ENCODE measurements around the gene NOTCH2. TPM values are rescaled to one million over a fixed set of nuclear protein-coding genes. Genes with fewer than 3 reads are reported as not detected.

NOTCH2 gene
- total and polyA plus RNA-seq, 12 donors, result 5.4 to 138 (median 71.5) TPM

DNA sequence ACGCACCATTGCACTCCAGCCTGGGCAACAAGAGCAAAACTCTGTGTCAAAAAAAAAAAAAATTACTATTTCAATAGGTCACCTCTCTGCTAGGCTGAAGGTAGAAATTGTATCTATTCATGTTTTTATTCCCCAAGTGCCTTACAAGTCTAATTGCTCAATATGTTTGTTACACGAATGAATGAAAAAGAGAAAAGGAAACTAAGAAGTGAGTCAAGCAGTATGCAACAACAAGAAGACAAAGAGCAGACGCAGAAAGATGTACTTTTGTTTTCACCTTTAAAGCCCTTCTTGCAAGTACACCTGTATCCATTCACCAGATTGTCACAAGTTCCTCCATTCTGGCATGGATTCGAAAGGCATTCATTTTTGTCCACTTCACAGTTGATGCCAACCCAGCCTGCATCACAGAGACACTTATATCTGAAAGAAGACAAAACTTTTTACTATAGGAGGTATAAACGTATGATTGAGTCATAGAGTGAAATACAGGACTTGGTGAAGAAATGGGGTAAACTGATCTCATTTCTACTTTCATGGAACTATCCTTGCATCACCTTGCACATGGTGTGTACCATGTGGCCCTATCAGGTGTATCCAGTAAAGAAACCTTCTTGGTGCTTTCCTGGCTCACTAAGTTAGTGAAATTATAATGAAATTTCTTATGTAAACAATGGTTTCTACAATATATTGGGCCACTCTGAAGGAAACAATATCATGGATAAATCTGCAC, 116.0 kb downstream of the NOTCH2 start:
- 88 to 90% (median 89%) methylated on average over 5 of the region's 5 CpGs for WGBS, 4 donors
- DNase-seq, result no peak
- H3K27ac ChIP-seq, result no peak overlapping the region
- H3K4me3 ChIP-seq, result no peak overlapping the region
- H3K9me3 ChIP-seq (replicated peaks in 1 of 3), result no peaks in the 10 kb centered on the region
- no peaks in the 10 kb centered on the region for H3K27me3 ChIP-seq
- H3K4me1 ChIP-seq (replicated peaks in 1 of 2), result no peaks in the 10 kb centered on the region
- intact Hi-C loops (cut with DNase I), result no loop called here
- TF ChIP-seq, protein P1, sequence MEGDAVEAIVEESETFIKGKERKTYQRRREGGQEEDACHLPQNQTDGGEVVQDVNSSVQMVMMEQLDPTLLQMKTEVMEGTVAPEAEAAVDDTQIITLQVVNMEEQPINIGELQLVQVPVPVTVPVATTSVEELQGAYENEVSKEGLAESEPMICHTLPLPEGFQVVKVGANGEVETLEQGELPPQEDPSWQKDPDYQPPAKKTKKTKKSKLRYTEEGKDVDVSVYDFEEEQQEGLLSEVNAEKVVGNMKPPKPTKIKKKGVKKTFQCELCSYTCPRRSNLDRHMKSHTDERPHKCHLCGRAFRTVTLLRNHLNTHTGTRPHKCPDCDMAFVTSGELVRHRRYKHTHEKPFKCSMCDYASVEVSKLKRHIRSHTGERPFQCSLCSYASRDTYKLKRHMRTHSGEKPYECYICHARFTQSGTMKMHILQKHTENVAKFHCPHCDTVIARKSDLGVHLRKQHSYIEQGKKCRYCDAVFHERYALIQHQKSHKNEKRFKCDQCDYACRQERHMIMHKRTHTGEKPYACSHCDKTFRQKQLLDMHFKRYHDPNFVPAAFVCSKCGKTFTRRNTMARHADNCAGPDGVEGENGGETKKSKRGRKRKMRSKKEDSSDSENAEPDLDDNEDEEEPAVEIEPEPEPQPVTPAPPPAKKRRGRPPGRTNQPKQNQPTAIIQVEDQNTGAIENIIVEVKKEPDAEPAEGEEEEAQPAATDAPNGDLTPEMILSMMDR (IDR thresholded peaks at IDR 0.05), result no peak
- TF ChIP-seq POLR2A (IDR thresholded peaks at IDR 0.05), result no peak
- H3K36me3 ChIP-seq (replicated peaks in 1 of 2), result peaks cover 0 to 51% of the 10 kb centered on the region in 2 donors

DNA sequence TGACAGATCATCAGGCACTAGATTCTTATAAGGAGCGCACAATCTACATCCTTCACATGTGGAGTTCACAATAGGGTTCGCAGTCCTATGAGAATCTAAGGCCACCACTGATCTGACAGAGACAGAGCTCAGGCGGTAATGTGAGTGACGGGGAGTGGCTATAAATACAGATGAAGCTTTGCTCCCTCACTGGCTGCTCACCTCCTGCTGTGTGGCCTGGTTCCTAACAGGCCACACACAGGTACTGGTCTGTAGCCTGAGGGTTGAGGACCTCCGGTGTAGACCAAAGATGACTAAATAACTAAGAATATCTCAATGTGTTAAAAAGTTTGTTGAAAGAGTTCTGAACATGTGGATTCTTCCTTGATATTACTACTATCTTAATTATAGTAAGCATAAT, 117.0 kb downstream of the NOTCH2 start:
- 95 to 98% (median 97%) methylated on average over 5 of the region's 5 CpGs for WGBS, 4 donors
- TF ChIP-seq, protein P1 (IDR thresholded peaks at IDR 0.05), result no peak
- TF ChIP-seq POLR2A (IDR thresholded peaks at IDR 0.05), result no peak
- Histone ChIP-seq H3K9me3 (replicated peaks in 1 of 3) (no peaks in the 10 kb centered on the region), H3K27me3 (no peaks in the 10 kb centered on the region), H3K4me3 (no peak overlapping the region), H3K36me3 (replicated peaks in 1 of 2) (peaks cover 0 to 58% of the 10 kb centered on the region in 2 donors), H3K4me1 (replicated peaks in 1 of 2) (no peaks in the 10 kb centered on the region), H3K27ac (no peak overlapping the region)
- DNase-seq, result no peak
- intact Hi-C loops (cut with DNase I), result no loop called here

DNA sequence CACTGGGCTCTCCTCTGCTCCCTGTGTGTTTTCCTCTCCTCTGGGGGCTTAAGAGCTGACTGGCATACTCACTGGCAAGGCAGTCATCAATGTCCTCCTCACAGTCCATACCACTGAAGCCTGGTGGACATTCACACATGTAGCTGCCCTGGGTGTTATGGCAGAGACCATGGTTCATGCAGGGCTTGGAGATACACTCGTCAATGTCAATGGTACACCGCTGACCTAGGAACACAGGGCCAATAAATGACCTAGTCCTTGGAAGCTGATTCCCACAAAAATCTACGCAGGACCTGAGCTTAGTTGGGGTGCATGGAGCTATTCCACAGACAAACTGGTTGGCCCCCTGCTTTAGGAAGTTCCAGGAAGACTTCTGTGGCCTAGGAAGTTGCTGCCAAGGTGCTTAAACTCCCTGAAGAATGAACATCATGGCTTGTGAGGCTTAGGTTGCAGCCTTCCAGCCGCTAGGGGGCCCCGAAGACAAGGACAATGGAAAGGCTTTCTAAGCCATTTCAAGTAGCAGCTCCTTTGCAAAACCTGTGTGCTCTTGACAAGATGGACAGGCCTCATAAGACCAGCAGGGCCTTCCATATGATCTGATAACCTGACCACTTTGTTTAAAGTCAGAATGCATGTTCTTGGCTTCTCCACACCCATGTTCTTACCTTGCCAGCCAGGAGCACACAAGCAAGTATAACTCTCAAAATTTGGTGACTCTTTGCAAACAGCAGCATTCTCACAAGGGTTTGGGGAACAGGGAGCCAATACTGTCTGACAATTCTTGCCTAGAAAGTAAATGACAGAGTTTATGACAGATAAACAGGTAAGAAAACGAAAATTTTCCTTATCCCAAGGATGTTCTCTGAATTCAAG, 120.9 kb downstream of the NOTCH2 start:
- Histone ChIP-seq H3K36me3 (replicated peaks in 1 of 2) (peaks cover 0 to 43% of the 10 kb centered on the region in 2 donors), H3K4me3 (no peak overlapping the region), H3K4me1 (replicated peaks in 1 of 2) (no peaks in the 10 kb centered on the region), H3K27ac (no peak overlapping the region), H3K27me3 (no peaks in the 10 kb centered on the region), H3K9me3 (replicated peaks in 1 of 3) (no peaks in the 10 kb centered on the region)
- peak; percentile 72 to 92 (median 85) for DNase-seq
- no peak for TF ChIP-seq POLR2A (IDR thresholded peaks at IDR 0.05)
- TF ChIP-seq, protein P1 (IDR thresholded peaks at IDR 0.05), result peak; percentile 77 to 89 (median 84)
- intact Hi-C loops (cut with DNase I), result no loop called here
- 17 to 45% (median 30%) methylated on average over 3 to 6 of the region's 6 CpGs for WGBS, 4 donors

DNA sequence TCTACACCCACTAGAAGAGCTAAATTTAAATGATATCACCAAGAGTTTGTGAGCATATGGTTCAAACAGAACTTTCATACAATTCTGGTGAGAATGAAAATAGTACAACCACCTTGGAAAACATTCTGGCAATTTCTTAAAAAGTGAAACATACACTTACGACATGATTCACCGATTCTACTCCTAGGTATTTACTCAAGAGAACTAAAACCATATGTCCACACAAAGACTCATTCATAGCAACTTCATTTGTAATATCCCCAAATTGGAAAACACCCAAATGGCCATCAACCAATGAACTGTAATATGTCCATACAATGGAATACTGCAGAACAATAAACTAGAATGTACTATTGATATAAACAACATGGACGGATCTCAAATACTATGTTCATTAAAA, 122.0 kb downstream of the NOTCH2 start:
- no peaks in the 10 kb centered on the region for H3K27me3 ChIP-seq
- H3K9me3 ChIP-seq (replicated peaks in 1 of 3), result no peaks in the 10 kb centered on the region
- H3K27ac ChIP-seq, result no peak overlapping the region
- H3K4me1 ChIP-seq (replicated peaks in 1 of 2), result no peaks in the 10 kb centered on the region
- no peak overlapping the region for H3K4me3 ChIP-seq
- H3K36me3 ChIP-seq (replicated peaks in 1 of 2), result peaks cover 0 to 34% of the 10 kb centered on the region in 2 donors
- intact Hi-C loops (cut with DNase I), result no loop called here
- TF ChIP-seq, protein P1 (IDR thresholded peaks at IDR 0.05), result no peak
- TF ChIP-seq POLR2A (IDR thresholded peaks at IDR 0.05), result no peak
- DNase-seq, result no peak
- 79 to 89% (median 86%) methylated on average over 3 of the region's 3 CpGs for whole genome bisulfite sequencing, 4 donors

All from adrenal gland (tissue), 12 donors.